Tibial nerve (tissue), 4 donors: ENCODE data around the gene PFN2. TPM values are rescaled to one million over a fixed set of nuclear protein-coding genes. Genes with fewer than 3 reads are reported as not detected.

Experiments
- DNase-seq, 2 donors: peaks; one replicate each; pipeline ENCODE4 v3.0.0-alpha.2; 2019; ENCODE audit warnings: low spot score in 2 of 2
- H3K27ac ChIP-seq, 4 donors: fragments of 200-600 bp; sonication (generic) in 3 of 4; one replicate each; pipeline ENCODE4 v1.5.1; 2017 to 2019; ENCODE audit warnings: mild to moderate bottlenecking in 1 of 4
- H3K27me3 ChIP-seq, 2 donors: fragments of 200-600 bp; sonication (generic) in 1 of 2; one replicate each; pipeline versions ENCODE4 v1.5.1 to v1.6.0; 2017 to 2019
- H3K36me3 ChIP-seq, 3 donors: fragments of 200-600 bp; sonication (generic); one replicate each; pipeline ENCODE4 v1.5.1; 2018 to 2019
- H3K4me1 ChIP-seq, 4 donors: fragments of 200-600 bp; sonication (generic) in 3 of 4; one replicate each; pipeline ENCODE4 v1.5.1; 2017 to 2019
- H3K4me3 ChIP-seq, 4 donors: fragments of 200-600 bp; sonication (generic) in 3 of 4; one replicate each; pipeline ENCODE4 v1.5.1; 2017 to 2019; ENCODE audit warnings: mild to moderate bottlenecking in 1 of 4, moderate library complexity in 1 of 4
- H3K9me3 ChIP-seq, 4 donors: fragments of 200-600 bp; sonication (generic) in 3 of 4; one replicate each; pipeline ENCODE4 v1.5.1; 2017 to 2019
- CTCF ChIP-seq, 5 experiments: fragments of 200-600 bp in 3 of 5; fragments of 450-650 bp in 2 of 5; sonication (generic) in 3 of 5; IDR thresholded peaks; one replicate each; pipeline ENCODE4 v1.5.1; 2016 to 2019; ENCODE audit warnings: antibody characterized with exemption in 5 of 5, mild to moderate bottlenecking in 3 of 5, moderate library complexity in 2 of 5
- EP300 ChIP-seq, 2 donors: sonication (generic); formaldehyde crosslinking; IDR thresholded peaks; one replicate each; pipeline ENCODE4 v1.6.1; 2017; ENCODE audit warnings: antibody characterized with exemption in 2 of 2, mild to moderate bottlenecking in 1 of 2
- POLR2A ChIP-seq, 2 donors: fragments of 450-650 bp; IDR thresholded peaks; one replicate each; pipeline ENCODE4 v1.6.1; 2017; ENCODE audit warnings: antibody characterized with exemption in 2 of 2, mild to moderate bottlenecking in 2 of 2, moderate library complexity in 2 of 2
- WGBS, 2 donors: methylation state at CpG; one replicate each; pipeline ENCODE4 v1.1.5; 2018; 5-methylcytosine and 5-hydroxymethylcytosine counted together
- total RNA-seq, 4 donors: library from RNA; depleted of rRNA; stranded (reverse); fragments of >200 nt; gene quantifications; one replicate each; pipeline ENCODE4 v1.1.0, GENCODE V29; 2016

Gene PFN2
- total RNA-seq, 4 donors from 2014 or later = 28.2 to 54.8 (median 40.7) TPM

GRCh38 chr3:149968216-149968615, 2.5 kb downstream of the PFN2 start:
- Histone ChIP-seq H3K27me3 (no peaks in the 10 kb centered on the region), H3K4me1 (peaks cover 0 to 71% (median 13%) of the 10 kb centered on the region in 4 donors), H3K36me3 (peaks cover 0 to 10% (median 0%) of the 10 kb centered on the region in 3 donors), H3K9me3 (no peaks in the 10 kb centered on the region), H3K27ac (peak overlapping the region in 1 of 4 donors; percentile 93), H3K4me3 (no peak overlapping the region)
- WGBS, 2 donors = 62 to 68% methylated on average over 8 of the region's 8 CpGs
- no peak for DNase-seq
- TF ChIP-seq EP300 (IDR thresholded peaks at IDR 0.05) (no peak), CTCF (IDR thresholded peaks at IDR 0.05) (no peak), POLR2A (IDR thresholded peaks at IDR 0.05) (no peak)

DNA sequence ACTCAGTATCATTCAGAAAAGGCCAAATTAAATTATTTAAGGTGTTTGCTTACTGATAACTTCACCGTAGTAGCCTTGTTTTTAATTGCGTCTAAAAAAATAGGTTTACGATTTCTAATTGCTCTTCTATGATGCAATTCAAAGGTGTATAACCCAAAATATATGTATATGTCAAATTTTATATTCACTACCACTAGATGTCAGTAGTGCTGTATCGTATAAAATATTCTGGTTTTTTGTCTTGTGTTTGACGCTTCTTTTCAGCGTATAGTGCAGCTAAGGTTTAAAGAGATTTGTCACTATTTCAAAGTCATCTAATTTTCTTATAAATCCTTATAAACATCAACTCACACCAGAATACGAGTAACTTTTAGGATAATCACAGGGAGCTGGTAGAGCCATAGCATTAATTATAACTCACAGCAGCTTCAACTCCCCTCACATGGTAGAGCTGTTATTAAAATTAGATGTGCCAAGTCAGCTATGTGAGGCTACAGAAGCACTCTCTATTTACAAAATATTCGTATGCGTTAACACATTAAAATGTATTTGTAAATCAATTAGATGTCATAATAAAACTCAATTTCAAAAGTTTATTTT, 3.5 kb downstream of the PFN2 start:
- no peaks in the 10 kb centered on the region for H3K27me3 ChIP-seq
- H3K27ac ChIP-seq = peak overlapping the region in 1 of 4 donors; percentile 4
- no peak for DNase-seq
- no peaks in the 10 kb centered on the region for H3K9me3 ChIP-seq
- TF ChIP-seq POLR2A (IDR thresholded peaks at IDR 0.05) = no peak
- no peak for TF ChIP-seq EP300 (IDR thresholded peaks at IDR 0.05)
- peak; percentile 47 to 63 (median 58) for TF ChIP-seq CTCF (IDR thresholded peaks at IDR 0.05)
- peaks cover 0 to 72% (median 13%) of the 10 kb centered on the region in 4 donors for H3K4me1 ChIP-seq
- H3K4me3 ChIP-seq = no peak overlapping the region
- peaks cover 0 to 10% (median 0%) of the 10 kb centered on the region in 3 donors for H3K36me3 ChIP-seq
- 18 to 19% methylated on average over 9 of the region's 9 CpGs for WGBS, 2 donors

DNA sequence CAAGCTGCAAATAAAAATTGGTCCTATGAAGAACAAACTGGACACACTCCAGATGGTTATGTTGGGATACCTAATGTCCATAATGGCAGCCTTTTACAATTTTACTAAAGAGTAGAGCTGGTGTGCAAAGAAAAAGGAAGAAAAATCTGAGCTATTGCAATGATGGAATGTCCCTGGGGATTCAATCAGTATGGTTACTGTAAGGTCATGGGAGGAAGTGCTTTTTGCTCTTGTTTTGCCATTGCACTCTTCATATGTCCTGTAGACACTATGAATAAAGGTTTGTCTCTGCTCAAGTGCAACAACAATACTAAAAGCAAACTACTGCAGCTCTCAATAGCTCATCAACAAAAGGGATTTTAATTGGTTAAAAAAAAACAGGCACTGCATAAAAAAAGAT, 5.4 kb downstream of the PFN2 start:
- H3K36me3 ChIP-seq = peaks cover 0 to 17% (median 0%) of the 10 kb centered on the region in 3 donors
- TF ChIP-seq EP300 (IDR thresholded peaks at IDR 0.05) (no peak), CTCF (IDR thresholded peaks at IDR 0.05) (no peak), POLR2A (IDR thresholded peaks at IDR 0.05) (no peak)
- no peaks in the 10 kb centered on the region for H3K27me3 ChIP-seq
- H3K4me3 ChIP-seq = no peak overlapping the region
- H3K9me3 ChIP-seq = no peaks in the 10 kb centered on the region
- H3K4me1 ChIP-seq = peaks cover 0 to 65% (median 10%) of the 10 kb centered on the region in 4 donors
- no peak for DNase-seq
- H3K27ac ChIP-seq = no peak overlapping the region

DNA sequence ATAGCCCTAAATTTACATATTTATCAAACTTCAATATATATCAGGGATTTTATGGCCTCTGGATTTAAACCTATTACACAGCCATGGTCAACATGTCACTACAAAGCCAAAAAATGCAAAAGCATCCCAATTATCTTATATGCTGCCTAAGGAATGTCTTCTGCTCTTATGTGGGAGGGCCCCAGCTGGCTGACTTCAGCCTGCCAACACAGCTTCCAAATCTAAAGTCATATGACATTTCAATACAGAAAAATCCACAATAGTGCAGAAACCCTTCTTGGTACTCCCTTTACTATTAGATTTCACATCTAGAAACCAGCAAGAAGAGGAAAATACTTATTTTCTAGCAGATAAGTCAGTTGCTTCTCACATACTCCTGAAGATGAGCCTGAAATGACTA, 6.4 kb downstream of the PFN2 start:
- Histone ChIP-seq H3K27me3 (no peaks in the 10 kb centered on the region), H3K36me3 (peaks cover 0 to 21% (median 0%) of the 10 kb centered on the region in 3 donors), H3K27ac (peak overlapping the region in 1 of 4 donors; percentile 12), H3K9me3 (no peaks in the 10 kb centered on the region), H3K4me3 (no peak overlapping the region), H3K4me1 (peaks cover 0 to 61% (median 10%) of the 10 kb centered on the region in 4 donors)
- TF ChIP-seq POLR2A (IDR thresholded peaks at IDR 0.05) = no peak
- TF ChIP-seq EP300 (IDR thresholded peaks at IDR 0.05) = no peak
- no peak for TF ChIP-seq CTCF (IDR thresholded peaks at IDR 0.05)
- DNase-seq = no peak

GRCh38 chr3:149963485-149963884, 7.2 kb downstream of the PFN2 start:
- WGBS, 2 donors = 78 to 81% methylated on average over 2 of the region's 2 CpGs
- DNase-seq = no peak
- H3K27me3 ChIP-seq = no peaks in the 10 kb centered on the region
- peaks cover 0 to 53% (median 5%) of the 10 kb centered on the region in 4 donors for H3K4me1 ChIP-seq
- TF ChIP-seq POLR2A (IDR thresholded peaks at IDR 0.05) = no peak
- no peak for TF ChIP-seq EP300 (IDR thresholded peaks at IDR 0.05)
- TF ChIP-seq CTCF (IDR thresholded peaks at IDR 0.05) = no peak
- H3K4me3 ChIP-seq = no peak overlapping the region
- no peaks in the 10 kb centered on the region for H3K9me3 ChIP-seq
- peaks cover 0 to 28% (median 0%) of the 10 kb centered on the region in 3 donors for H3K36me3 ChIP-seq
- H3K27ac ChIP-seq = no peak overlapping the region
